Fibroblast of villous mesenchyme (primary cell): ENCODE measurements around the gene PRODH. TPM values are rescaled to one million over a fixed set of nuclear protein-coding genes. Genes with fewer than 3 reads are reported as not detected.
"Not testable (repeated sequence)": the region's sequence is repeated elsewhere in the genome, so short reads cannot be mapped to it uniquely, and the experiment has no call there.

Experiments
- DNase-seq: peaks from one replicate; pipeline ENCODE4 v3.0.0-alpha.2; 2010; ENCODE audit warnings: low read depth
- H3K4me3 ChIP-seq: 2 replicates; pipeline ENCODE4 v1.5.1; 2011; ENCODE audit warnings: low read depth, mild to moderate bottlenecking, low read length
- total RNA-seq: library from RNA; depleted of rRNA; stranded (reverse); fragments of >200 nt; gene quantifications from 2 replicates; pipeline ENCODE4 v1.2.3, GENCODE V29; 2012
- TF ChIP-seq, protein P1 (sequence below): IDR thresholded peaks from 2 replicates; pipeline ENCODE4 v1.5.1; 2012; ENCODE audit warnings: low read depth, mild to moderate bottlenecking, low read length; ENCODE audit not compliant: insufficient read depth

PRODH gene
- total RNA-seq, 1 donor, result not detected

DNA sequence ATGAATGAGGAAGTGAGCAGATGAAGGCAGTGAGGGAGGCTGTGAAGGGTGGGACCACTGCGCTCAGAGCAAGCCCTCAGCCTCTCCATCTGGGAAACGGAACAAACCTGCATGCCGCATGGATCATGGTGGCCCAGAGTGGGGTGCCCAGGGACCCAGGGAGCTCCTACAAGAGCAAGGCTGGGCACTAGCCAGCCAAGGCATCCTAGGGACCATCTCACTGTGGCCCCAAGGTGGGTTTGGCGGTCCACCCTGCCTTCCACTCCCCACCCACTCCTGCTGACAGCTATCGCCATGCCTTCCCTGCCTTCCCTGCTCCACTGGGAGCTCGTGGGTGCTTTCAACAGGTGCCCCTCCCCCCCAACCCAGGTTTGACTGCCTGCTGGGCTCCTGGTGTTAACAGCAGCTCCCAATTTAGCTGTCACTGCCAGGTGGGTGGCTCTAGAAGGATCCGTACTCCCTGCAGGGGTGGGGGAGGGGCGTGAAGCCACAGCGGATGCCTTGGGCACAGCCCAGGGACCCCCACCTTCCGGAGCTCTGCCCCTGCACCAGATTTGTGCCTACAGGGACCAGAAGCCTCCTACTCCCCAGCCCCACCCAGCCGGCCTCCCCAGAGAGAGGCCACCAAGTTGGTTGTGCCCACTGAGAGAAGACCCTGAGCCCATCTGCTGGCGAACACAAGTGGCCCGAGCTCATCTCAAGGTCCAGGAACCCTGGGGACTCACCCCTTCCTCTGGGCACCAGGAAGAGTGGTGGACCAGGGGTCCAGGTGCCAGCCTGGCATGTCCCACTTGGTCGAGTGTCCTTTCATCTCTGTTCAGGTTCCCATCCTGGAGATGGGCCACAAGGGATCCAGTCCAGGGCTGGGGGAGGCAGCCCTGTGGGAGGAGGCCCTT, 29.7 kb upstream of the PRODH start:
- no peak for DNase-seq
- H3K4me3 ChIP-seq, result no peak overlapping the region
- TF ChIP-seq, protein P1, sequence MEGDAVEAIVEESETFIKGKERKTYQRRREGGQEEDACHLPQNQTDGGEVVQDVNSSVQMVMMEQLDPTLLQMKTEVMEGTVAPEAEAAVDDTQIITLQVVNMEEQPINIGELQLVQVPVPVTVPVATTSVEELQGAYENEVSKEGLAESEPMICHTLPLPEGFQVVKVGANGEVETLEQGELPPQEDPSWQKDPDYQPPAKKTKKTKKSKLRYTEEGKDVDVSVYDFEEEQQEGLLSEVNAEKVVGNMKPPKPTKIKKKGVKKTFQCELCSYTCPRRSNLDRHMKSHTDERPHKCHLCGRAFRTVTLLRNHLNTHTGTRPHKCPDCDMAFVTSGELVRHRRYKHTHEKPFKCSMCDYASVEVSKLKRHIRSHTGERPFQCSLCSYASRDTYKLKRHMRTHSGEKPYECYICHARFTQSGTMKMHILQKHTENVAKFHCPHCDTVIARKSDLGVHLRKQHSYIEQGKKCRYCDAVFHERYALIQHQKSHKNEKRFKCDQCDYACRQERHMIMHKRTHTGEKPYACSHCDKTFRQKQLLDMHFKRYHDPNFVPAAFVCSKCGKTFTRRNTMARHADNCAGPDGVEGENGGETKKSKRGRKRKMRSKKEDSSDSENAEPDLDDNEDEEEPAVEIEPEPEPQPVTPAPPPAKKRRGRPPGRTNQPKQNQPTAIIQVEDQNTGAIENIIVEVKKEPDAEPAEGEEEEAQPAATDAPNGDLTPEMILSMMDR, result no peak

DNA sequence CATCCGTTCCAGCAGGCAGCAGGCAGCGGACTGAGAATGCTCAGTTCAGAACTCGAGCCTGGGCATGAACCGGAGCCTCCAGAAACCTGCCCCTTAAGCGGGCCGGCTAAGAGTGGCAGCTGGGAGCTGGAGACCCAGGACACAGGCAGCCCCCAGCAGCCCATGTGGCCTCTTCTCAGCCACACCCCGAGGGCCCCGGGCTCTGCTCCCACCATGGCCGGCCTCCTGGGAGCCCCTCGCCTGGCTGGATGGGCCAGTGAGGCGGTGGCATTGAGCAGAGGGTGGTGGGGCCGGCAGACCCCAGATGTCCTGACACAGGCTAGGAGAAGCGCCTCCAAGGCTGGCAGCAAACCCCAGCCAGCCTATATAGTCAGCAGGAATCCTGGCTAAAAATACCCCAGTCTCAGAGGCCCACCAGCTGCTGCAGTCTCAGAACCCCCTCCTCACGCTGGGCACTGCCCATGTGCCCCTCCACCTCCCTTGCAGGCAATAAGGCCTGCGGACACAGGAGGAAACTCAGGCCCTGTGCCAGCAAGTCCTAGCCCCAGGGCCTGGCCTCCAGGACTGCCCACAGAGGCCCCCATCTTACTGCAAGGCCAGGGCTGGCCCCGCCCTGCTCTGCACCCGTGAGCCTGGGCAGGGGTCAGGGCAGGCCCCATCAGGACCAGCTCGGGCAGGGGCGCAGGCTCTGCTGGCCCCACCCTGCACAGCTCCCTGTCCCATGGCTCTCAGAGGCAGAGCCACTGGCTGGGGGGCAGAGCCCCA, 28.6 kb upstream of the PRODH start:
- not testable (repeated sequence) for H3K4me3 ChIP-seq, DNase-seq

DNA sequence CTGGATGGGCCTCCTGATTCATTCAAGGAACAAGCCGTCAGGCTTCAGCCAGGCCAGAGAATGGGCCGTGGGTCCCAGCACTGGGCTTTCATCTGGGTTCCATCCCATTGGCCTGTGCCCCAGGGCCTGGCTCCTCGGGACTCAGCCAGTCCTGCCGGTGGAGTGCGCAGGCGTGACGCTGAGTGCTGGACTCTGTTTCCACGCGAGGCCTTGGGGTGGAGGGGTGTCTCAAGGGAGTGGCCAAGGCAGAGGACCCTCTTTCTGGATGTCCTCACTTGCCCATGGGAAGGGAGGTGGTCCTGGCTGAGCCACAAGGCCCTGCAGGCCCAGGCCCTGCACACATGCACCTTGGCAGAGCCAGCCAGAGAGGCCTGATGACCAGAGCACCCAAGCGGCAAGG, 28.0 kb upstream of the PRODH start:
- H3K4me3 ChIP-seq, DNase-seq: not testable (repeated sequence)

DNA sequence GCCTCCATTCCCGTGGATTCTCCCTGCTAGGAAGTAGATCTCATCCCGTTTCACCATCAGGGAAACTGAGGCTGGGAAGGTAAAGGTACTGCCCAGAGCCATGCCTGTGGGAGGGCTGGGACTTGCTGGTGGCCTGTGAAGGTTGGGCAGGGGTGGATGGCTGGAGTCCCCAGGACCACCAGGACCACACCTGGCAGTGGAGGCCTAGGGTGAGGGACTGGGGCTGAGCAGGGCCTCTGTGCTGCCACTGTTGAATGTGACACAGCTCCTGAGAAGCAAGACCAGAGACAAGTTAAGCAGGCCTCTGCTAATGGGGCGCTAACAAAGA, 26.2 kb upstream of the PRODH start:
- DNase-seq, result no peak
- no peak overlapping the region for H3K4me3 ChIP-seq
- TF ChIP-seq, protein P1, result no peak

DNA sequence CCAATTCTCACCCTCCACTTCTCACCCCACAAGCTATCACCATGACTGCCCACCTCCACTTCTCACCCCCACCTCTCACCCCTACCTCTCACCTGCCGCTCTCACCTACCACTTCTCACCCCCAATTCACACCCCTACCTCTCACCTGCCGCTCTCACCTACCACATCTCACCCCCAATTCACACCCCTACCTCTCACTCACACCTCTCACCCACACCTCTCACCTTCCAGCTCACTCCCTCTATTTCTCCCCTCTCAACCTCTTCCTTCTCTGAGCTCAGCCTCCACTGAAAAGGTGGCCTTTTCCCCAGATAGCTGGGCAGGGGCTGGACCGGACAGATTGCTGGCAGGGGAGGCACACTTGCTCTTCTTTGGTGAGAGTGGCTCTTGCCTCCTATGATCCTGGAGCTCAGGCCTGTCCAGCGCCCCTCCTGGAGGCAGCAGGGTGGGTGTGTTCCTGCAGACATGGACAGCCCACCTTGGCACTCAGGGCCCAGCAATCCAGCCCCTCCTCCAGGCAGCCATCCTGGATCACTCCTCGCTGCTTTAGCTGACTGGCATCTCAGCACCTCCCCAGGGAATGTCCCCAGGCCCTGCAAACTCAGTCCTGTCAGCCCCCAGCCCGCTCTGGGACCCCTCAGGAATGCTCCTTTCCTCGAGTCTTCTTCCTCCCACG, 25.7 kb upstream of the PRODH start:
- not testable (repeated sequence) for DNase-seq, H3K4me3 ChIP-seq

DNA sequence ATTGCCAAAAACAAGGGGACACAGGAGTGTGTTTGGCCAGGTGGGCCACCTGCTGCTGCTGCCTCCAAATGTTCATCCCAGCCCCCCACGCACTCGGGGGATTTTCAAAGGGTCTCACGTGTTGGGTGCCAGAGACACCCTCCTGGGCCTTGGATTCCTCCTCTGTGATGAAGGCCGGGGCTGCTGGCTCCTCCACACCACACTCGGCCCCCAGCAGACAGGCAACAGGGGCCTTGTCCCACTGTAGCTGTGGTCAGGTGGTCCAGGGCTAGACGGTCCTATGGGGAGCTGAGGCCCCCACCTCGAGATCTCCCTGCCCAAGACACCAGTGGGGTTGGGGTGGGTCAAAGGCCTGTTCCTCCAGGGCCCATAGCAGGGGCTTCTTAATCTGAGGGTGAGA, 25.1 kb upstream of the PRODH start:
- DNase-seq, H3K4me3 ChIP-seq: not testable (repeated sequence)

DNA sequence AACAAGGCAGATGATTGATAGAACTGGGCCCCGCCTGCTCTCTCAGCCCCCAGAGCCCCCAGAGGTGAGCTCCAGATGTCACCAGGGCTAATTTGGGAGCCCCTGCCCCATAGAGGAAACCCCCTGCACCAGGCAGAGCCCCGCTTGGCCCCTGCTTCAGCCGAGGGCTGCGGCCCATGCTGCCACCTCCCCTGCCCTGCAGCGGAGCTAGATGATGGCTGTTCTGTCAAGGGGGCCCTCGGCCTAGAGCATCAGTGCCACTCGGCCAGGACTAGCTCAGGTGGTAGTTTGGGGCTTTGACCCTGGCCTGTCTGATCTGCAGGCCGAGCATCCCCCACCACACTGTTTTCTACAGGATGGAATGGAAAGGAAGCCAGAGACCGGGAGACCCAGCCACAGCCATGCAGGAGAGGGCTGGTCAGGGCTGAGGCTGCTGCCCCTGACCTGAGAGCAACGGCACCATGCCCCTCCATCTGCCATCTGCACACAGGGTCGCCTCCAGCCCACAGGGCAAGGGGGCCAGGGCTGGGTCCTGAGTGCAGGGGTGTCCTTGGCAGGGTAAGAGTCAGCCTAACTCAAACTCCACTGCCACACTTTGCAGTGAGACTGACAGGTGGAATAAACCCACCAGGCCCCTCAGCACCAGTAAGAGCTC, 24.2 kb upstream of the PRODH start:
- DNase-seq, H3K4me3 ChIP-seq: not testable (repeated sequence)

DNA sequence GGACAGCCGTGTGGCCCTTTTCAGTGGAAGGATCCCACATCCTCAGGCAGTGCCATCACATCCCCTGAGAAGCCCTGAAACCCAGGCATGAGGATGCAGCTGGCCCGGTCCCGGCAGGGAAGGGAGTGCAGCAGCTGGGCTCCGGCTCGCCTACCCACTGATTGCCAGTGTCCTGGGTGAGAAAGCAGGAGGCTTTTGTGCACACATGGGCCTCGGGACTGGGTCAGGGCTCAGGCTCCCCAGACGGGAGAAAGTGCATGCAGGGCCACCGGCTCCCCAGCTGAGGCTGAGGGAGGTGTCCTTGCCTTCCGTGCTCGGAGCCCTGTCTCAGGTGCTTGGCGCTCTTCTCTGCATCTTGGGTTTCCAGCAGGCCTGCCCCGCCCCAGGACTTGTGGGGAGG, 23.6 kb upstream of the PRODH start:
- H3K4me3 ChIP-seq, DNase-seq: not testable (repeated sequence)

DNA sequence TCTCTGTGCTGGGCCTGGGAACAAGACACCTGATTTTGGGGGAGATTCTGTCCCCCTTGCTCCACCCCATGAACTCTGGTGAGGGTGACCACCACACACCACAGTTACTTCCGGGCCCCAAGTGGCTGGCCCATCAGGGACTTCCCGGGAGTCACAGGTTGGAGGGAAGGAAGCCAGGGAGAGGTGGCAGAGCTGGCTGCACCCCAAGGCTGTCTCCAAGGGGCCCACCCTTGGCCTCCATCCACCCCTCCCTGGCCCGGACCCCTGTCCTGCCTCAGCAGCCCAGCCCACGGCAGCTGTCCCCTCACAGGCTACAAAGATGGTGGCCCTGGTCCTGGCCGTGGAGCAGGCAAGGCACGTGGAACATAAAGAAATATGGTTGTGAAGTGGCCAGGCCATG, 23.2 kb upstream of the PRODH start:
- H3K4me3 ChIP-seq, DNase-seq: not testable (repeated sequence)

DNA sequence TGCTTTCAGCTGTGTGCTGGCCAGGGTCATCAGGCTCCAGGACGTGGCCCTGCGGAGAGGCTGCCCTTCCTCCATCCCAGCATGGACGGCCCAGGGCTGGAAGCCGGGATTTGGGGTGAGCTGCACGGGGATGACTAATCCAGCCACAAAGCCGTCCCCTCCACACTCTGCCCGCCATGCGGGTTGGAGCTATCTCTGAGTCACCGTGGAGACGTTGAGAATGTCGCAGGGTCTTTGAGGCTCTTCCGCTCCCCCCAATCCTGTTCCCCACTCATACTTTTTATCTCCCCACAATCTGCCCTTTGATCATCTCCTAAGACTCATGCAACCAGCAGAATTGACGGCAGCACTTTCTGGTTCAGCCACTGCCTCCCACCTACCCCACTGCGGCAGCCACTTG, 22.6 kb upstream of the PRODH start:
- H3K4me3 ChIP-seq, result not testable (repeated sequence)
- peak; percentile 41 for DNase-seq

DNA sequence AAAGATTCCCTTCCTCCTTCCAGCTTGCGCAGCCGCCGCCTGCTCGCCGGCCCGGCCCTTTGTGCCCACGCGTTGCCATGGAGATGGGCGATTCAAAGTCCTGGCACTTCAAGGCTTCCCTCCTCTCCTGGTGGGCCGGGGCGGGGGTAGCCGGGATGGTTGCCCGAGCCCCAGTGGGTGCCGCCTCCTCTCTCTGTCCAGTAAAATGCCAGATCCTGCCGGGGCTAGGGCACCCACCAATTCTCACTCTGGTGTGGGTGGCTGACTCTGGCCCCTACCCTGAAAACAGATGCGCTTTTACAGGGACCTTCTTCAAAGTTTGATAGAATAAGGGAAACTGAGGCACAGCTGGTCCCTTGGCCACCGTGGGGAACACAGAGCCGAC, 22.2 kb upstream of the PRODH start:
- not testable (repeated sequence) for H3K4me3 ChIP-seq, DNase-seq

DNA sequence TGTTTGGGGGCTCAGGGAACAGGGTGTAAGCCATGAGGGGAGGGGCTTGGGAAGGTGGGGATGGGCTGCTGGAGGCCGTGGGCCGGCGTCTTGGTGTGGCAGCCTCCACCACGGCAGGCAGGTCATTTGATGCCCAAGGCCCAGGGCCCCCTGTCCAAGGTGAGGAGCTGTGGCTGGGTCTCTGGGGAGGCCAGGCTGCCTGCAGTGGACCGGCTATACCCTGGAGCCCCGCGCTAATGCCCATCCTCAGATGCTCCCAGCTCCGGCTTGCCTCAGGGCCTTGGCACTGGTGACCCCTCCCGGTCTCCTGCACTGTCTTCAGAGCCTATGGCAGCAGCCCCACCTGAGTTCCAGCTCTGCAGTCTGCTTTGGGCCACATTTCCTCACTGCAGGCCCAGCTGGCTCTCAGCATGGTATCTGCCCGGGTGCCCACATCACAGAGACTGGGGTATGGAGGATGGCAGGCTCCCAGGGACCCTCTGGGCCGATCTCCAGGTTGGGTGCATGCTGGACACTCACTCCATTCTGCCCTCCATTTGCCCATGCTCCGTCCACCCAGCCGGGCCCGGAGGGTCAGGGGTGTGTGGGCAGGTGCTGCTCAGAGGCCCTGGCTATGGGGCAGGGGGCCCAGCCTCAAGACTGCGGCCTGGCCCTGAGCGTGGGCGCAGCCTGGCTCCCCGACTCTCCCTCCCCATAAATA, 21.7 kb upstream of the PRODH start:
- not testable (repeated sequence) for DNase-seq

DNA sequence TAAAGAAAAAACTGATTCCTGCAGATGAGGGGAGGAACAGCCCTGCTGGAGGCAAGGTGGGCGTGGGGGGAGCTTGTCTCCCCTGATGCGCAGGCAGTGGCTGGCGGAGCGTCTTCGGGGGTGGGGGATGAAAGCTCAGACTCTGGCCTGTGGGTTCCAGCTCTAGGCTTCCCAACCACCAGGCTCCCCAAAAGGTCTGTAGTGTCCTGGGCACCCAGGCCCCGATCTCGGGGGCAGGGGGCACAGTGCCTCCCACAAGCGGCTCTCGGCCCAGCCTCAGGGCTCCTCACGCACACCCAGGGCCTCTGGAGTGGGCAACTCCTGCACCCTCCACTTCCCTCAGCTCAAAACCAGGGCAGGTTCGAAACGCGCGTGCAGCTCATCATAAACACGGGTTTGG, 20.9 kb upstream of the PRODH start:
- H3K4me3 ChIP-seq, DNase-seq: not testable (repeated sequence)

More for the DNA sequence above, 21.7 kb upstream of the PRODH start:
- not testable (repeated sequence) for H3K4me3 ChIP-seq

DNA sequence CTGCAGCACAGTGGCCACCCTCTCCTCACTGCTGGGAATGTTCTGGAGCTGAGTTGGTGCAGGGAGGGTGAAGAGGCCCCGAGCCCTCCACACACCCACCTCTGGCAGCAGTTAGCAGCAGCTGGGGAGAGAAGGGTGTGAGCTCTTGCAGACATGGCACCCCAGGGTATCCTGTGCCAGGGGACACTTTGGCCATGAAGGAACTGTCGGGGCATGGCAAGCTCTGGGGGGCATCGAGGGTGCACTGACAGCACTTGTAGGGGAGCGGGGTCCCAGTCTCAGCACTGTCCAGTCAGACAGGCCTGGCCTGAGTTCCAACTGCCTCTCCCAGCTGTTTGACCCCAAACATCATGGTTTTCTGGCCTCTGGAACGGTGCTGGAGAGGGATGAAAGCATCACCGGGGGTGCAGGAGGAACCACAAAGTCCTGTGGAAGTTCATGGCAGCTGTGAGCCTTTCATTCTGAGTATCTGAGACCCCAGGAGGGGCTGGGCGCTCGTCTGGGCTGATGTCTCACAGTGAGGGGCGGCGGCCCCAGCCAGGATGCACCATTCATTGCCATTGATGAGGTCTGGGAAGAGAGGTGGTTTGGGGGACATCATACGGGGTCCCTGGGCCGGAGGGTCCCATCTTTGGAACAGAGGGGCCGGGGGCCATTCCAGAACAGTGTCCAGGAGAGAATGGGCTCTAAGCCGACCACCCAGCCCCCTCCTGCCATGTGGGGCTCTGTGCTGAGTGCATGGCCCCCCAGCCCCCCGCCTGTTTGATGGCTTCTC, 20.2 kb upstream of the PRODH start:
- H3K4me3 ChIP-seq, DNase-seq: not testable (repeated sequence)
